SK-N-SH (cell line): ENCODE measurements around the gene RNF112. TPM values are rescaled to one million over a fixed set of nuclear protein-coding genes. Genes with fewer than 3 reads are reported as not detected.

Source experiments
- CTCF ChIA-PET: fragments of 300-600, 350-600 bp; formaldehyde crosslinking; extraction: SDS; loops from one replicate; lab custom pipeline; 2021; lab: Yijun Ruan, JAX
- POLR2A ChIA-PET: fragments of 350-600 bp; sonication (Branson Sonifier 250); formaldehyde crosslinking; extraction: SDS; loops from one replicate; lab custom pipeline; 2020; ENCODE audit warnings: antibody characterized with exemption, inconsistent platforms; lab: Yijun Ruan, JAX
- DNase-seq: peaks from one replicate; pipeline ENCODE4 v3.0.0; 2012
- H2AFZ ChIP-seq: fragments of 200-600 bp; sonication (generic); 2 replicates; pipeline ENCODE4 v1.8.1; 2016; ENCODE audit warnings: antibody characterized with exemption, mild to moderate bottlenecking, low read depth
- H3F3A ChIP-seq: fragments of 200-600 bp; sonication (generic); replicated peaks from 2 replicates; pipeline ENCODE3; 2016; ENCODE audit warnings: antibody characterized with exemption, mild to moderate bottlenecking; ENCODE audit not compliant: insufficient read depth
- H3K27ac ChIP-seq, 2 experiments: fragments of 200-500 bp in 1 of 2; fragments of 200-600 bp in 1 of 2; sonication (Bioruptor generic) in 1 of 2; sonication (generic), shearing (Covaris generic) in 1 of 2; 2 replicates each; pipeline versions ENCODE4 v1.5.1 to v1.6.1; 2014 to 2016; ENCODE audit warnings: low read depth in 2 of 2, inconsistent platforms in 1 of 2, low read length in 1 of 2, mild to moderate bottlenecking in 1 of 2, mixed read lengths in 1 of 2
- H3K27me3 ChIP-seq: fragments of 200-600 bp; sonication (generic), shearing (Covaris generic); 2 replicates; pipeline ENCODE4 v1.6.1; 2016; ENCODE audit warnings: mixed run types; ENCODE audit not compliant: insufficient read depth
- H3K36me3 ChIP-seq, 2 experiments: fragments of 200-500 bp in 1 of 2; fragments of 200-600 bp in 1 of 2; sonication (Bioruptor generic) in 1 of 2; sonication (generic) in 1 of 2; replicated peaks in 1 of 2; 2 replicates each; pipeline versions ENCODE3 to v1.5.1; 2014 to 2016; ENCODE audit warnings: low read length in 1 of 2, mild to moderate bottlenecking in 1 of 2; ENCODE audit not compliant: insufficient read depth in 2 of 2, control insufficient read depth in 1 of 2
- H3K4me1 ChIP-seq, 2 experiments: fragments of 200-500 bp in 1 of 2; fragments of 200-600 bp in 1 of 2; sonication (Bioruptor generic) in 1 of 2; sonication (generic), shearing (Covaris generic) in 1 of 2; 2 replicates each; pipeline versions ENCODE4 v1.5.1 to v1.6.1; 2014 to 2016; ENCODE audit warnings: low read depth in 1 of 2, low read length in 1 of 2, mixed run types in 1 of 2; ENCODE audit not compliant: insufficient read depth in 2 of 2, control insufficient read depth in 1 of 2
- H3K4me2 ChIP-seq: fragments of 200-600 bp; sonication (generic), shearing (Covaris generic); 2 replicates; pipeline ENCODE4 v1.6.1; 2017; ENCODE audit warnings: mixed run types
- H3K4me3 ChIP-seq, 2 experiments: fragments of 200-500 bp in 1 of 2; fragments of 200-600 bp in 1 of 2; sonication (Bioruptor generic) in 1 of 2; sonication (generic), shearing (Covaris generic) in 1 of 2; 2 replicates each; pipeline versions ENCODE4 v1.5.1 to v1.8.1; 2014 to 2016; ENCODE audit warnings: low read depth in 2 of 2, inconsistent platforms in 1 of 2, low read length in 1 of 2, mild to moderate bottlenecking in 1 of 2, mixed read lengths in 1 of 2, moderate library complexity in 1 of 2
- H3K79me2 ChIP-seq: fragments of 200-600 bp; sonication (generic); 2 replicates; pipeline ENCODE4 v1.8.1; 2017; ENCODE audit warnings: mild to moderate bottlenecking; ENCODE audit not compliant: insufficient read depth
- H3K9ac ChIP-seq: fragments of 200-600 bp; sonication (generic); 2 replicates; pipeline ENCODE4 v1.6.1; 2017; ENCODE audit warnings: mixed run types
- H3K9me2 ChIP-seq: fragments of 200-600 bp; sonication (generic); 2 replicates; pipeline ENCODE4 v1.6.1; 2017; ENCODE audit warnings: mixed run types
- H3K9me3 ChIP-seq: fragments of 200-600 bp; sonication (generic); 2 replicates; pipeline ENCODE4 v1.6.1; 2017; ENCODE audit warnings: mixed run types, mild to moderate bottlenecking, moderate library complexity
- H4K20me1 ChIP-seq: fragments of 200-600 bp; sonication (generic); 2 replicates; pipeline ENCODE4 v1.6.1; 2017; ENCODE audit warnings: mild to moderate bottlenecking, mixed run types; ENCODE audit not compliant: insufficient read depth
- CHD2 ChIP-seq: fragments of 150-350 bp; IDR thresholded peaks from 2 replicates; pipeline ENCODE4 v1.6.1; 2018; ENCODE audit warnings: low read length; ENCODE audit not compliant: partially characterized antibody
- ELF1 ChIP-seq: IDR thresholded peaks from 2 replicates; pipeline ENCODE4 v1.4.0; 2012
- EZH2phosphoT487 ChIP-seq: fragments of 200-600 bp; sonication (generic); IDR thresholded peaks from 2 replicates; pipeline ENCODE4 v1.6.1; 2017; ENCODE audit warnings: low read depth, mixed run types, mild to moderate bottlenecking, antibody characterized with exemption, moderate library complexity, borderline replicate concordance
- FOXJ3 ChIP-seq: sonication (generic); formaldehyde crosslinking; IDR thresholded peaks from 2 replicates; pipeline ENCODE4 v1.5.1; 2020; ENCODE audit warnings: mild to moderate bottlenecking, missing genetic modification reagents
- GABPA ChIP-seq: IDR thresholded peaks from 2 replicates; pipeline ENCODE4 v1.4.0; 2012; ENCODE audit warnings: low read depth, mild to moderate bottlenecking
- IRF3 ChIP-seq: fragments of 150-350 bp; IDR thresholded peaks from 2 replicates; pipeline ENCODE4 v1.6.1; 2016; ENCODE audit warnings: mild to moderate bottlenecking, low read depth, low read length
- MEF2A ChIP-seq: IDR thresholded peaks from 2 replicates; pipeline ENCODE4 v1.4.0; 2012; ENCODE audit warnings: low read depth, borderline replicate concordance
- MXI1 ChIP-seq: IDR thresholded peaks from 2 replicates; pipeline ENCODE4 v1.6.1; 2012; ENCODE audit warnings: mild to moderate bottlenecking, low read depth, low read length, improper control_type of control experiment
- NFIC ChIP-seq: IDR thresholded peaks from 2 replicates; pipeline ENCODE4 v1.4.0; 2012; ENCODE audit warnings: borderline replicate concordance
- NRF1 ChIP-seq: IDR thresholded peaks from 2 replicates; pipeline ENCODE4 v1.6.1; 2012; ENCODE audit warnings: low read depth, mild to moderate bottlenecking, low read length
- SIN3A ChIP-seq: IDR thresholded peaks from 2 replicates; pipeline ENCODE4 v1.6.1; 2012; ENCODE audit warnings: low read depth, mild to moderate bottlenecking, low read length, moderate library complexity, borderline replicate concordance
- TCF12 ChIP-seq: IDR thresholded peaks from 2 replicates; pipeline ENCODE4 v1.4.0; 2012
- TEAD4 ChIP-seq: IDR thresholded peaks from 2 replicates; pipeline ENCODE4 v1.4.0; 2012; ENCODE audit warnings: mild to moderate bottlenecking, borderline replicate concordance; ENCODE audit not compliant: insufficient read depth
- USF2 ChIP-seq: fragments of 150-350 bp; IDR thresholded peaks from 2 replicates; pipeline ENCODE4 v1.6.1; 2017; ENCODE audit warnings: antibody characterized with exemption, low read length, low read depth, borderline replicate concordance
- ZBTB33 ChIP-seq: IDR thresholded peaks from 2 replicates; pipeline ENCODE4 v1.4.0; 2012; ENCODE audit warnings: low read depth, borderline replicate concordance
- WGBS: methylation state at CpG from one replicate; pipeline ENCODE4 v1.1.6; 2017; ENCODE audit warnings: low lambda C conversion rate; 5-methylcytosine and 5-hydroxymethylcytosine counted together
- polyA plus RNA-seq, 3 experiments: library from polyadenylated mRNA; depleted of rRNA; stranded (reverse); fragments of >200 nt; gene quantifications; 2 replicates each; pipeline ENCODE4 v1.2.3, GENCODE V29; 2012

The RNF112 gene
- polyA plus RNA-seq, 1 of the 3 experiments (the other 2 are of a cell fraction): 22.6 TPM

- no peak for TF ChIP-seq USF2
Observed at GRCh38 chr17:19365833-19366636, 45.0 kb upstream of the RNF112 start (continued).

DNA sequence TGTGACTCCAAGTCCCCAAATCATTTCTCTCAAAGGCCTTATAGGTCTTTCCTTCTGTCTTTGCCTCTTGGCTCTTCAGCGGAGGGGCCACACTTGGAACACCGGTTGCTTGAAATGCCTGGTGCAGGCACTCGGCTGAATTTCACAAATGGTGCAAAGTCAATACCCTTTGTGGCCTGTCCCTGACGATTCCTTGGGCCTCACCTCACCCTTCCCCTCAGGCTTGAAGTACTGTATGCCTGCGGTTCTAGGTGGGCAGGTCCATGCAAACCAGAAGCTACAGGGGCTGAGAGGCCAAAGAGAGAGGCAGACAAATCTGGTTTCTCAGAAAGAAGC, 44.4 kb upstream of the RNF112 start:
- ChIA-PET CTCF (interaction anchor here (5.5 to 12.0 kb wide), 2 partner anchors 45 to 80 kb away, joined by 79 to 305 read pairs; partner anchors contain the start of gene RNF112), POLR2A (interaction anchor here (3.0 kb wide), 1 partner anchor 11 kb away, joined by 24 read pairs; the partner anchor contains the start of gene MAPK7)

GRCh38 chr17:19368229-19368628, 42.8 kb upstream of the RNF112 start:
- H3K9me3 ChIP-seq: no peaks in the 10 kb centered on the region
- ChIA-PET POLR2A (interaction anchor here (1.7 kb wide), 1 partner anchor 10 kb away, joined by 4 read pairs; the partner anchor contains the start of gene MAPK7), CTCF (interaction anchor here (0.8 to 1.5 kb wide), 2 partner anchors 79 to 398 kb away, joined by 4 to 6 read pairs; no protein-coding TSS in a partner anchor)
- no peaks in the 10 kb centered on the region for H3K79me2 ChIP-seq
- no peak overlapping the region for H2AFZ ChIP-seq
- no peak for TF ChIP-seq NFIC
- no peak for TF ChIP-seq MXI1
- TF ChIP-seq TCF12: no peak
- TF ChIP-seq MEF2A: no peak
- TF ChIP-seq EZH2phosphoT487: no peak
- no peak for TF ChIP-seq ZBTB33
- no peak for TF ChIP-seq IRF3
- no peak for TF ChIP-seq GABPA
- TF ChIP-seq CHD2: no peak
- no peak for TF ChIP-seq TEAD4
- TF ChIP-seq SIN3A: no peak
- DNase-seq: no peak
- H3K27me3 ChIP-seq: no peaks in the 10 kb centered on the region
- H3K4me2 ChIP-seq: no peak overlapping the region
- no peak overlapping the region for H3K9ac ChIP-seq
- no peaks in the 10 kb centered on the region for H4K20me1 ChIP-seq
- no peak overlapping the region for H3K4me3 ChIP-seq
- H3F3A ChIP-seq: no peaks in the 10 kb centered on the region
- H3K36me3 ChIP-seq: no peaks in the 10 kb centered on the region
- H3K9me2 ChIP-seq: no peaks in the 10 kb centered on the region
- H3K4me1 ChIP-seq: peaks cover 6 to 18% of the 10 kb centered on the region in 2 experiments; a peak in 2 of 4 replicates
- H3K27ac ChIP-seq: no peak overlapping the region
- WGBS: 93% methylated on average over 4 of the region's 4 CpGs

More for the DNA sequence above, 44.4 kb upstream of the RNF112 start:
- H3K4me3 ChIP-seq: no peak overlapping the region
- no peaks in the 10 kb centered on the region for H4K20me1 ChIP-seq
- DNase-seq: no peak
- no peaks in the 10 kb centered on the region for H3K9me2 ChIP-seq
- H3K79me2 ChIP-seq: peaks cover 5% of the 10 kb centered on the region
- TF ChIP-seq FOXJ3 (CRISPR knock-in tag) (no peak), NRF1 (no peak), ELF1 (no peak), EZH2phosphoT487 (no peak)
- H2AFZ ChIP-seq: no peak overlapping the region
- H3K27me3 ChIP-seq: no peaks in the 10 kb centered on the region
- no peak overlapping the region for H3K4me2 ChIP-seq
- H3K27ac ChIP-seq: no peak overlapping the region
- no peaks in the 10 kb centered on the region for H3K36me3 ChIP-seq
- no peak overlapping the region for H3K9ac ChIP-seq
- 87% methylated on average over 4 of the region's 5 CpGs for WGBS
- H3F3A ChIP-seq: no peaks in the 10 kb centered on the region
- H3K9me3 ChIP-seq: no peaks in the 10 kb centered on the region
- peaks cover 10 to 27% of the 10 kb centered on the region in 2 experiments; a peak in 2 of 4 replicates for H3K4me1 ChIP-seq
